ENCODE results near the gene SLC22A3.
"Not testable (repeated sequence)": the region's sequence is repeated elsewhere in the genome, so short reads cannot be mapped to it uniquely, and the experiment has no call there.

The SLC22A3 gene

GRCh38 chr6:160450849-160451248 lies 102.7 kb downstream of the SLC22A3 start:
- DNase-seq = no peak

- DNase-seq = no peak
Observed at GRCh38 chr6:160454303-160454702, 106.1 kb downstream of the SLC22A3 start.

GRCh38 chr6:160455081-160455480 lies 106.9 kb downstream of the SLC22A3 start:
- no peak for DNase-seq

- DNase-seq = peak; percentile 80
Observed at GRCh38 chr6:160455541-160456213, 107.5 kb downstream of the SLC22A3 start.

GRCh38 chr6:160456214-160456546 lies 108.0 kb downstream of the SLC22A3 start:
- DNase-seq = no peak

GRCh38 chr6:160457823-160458222 lies 109.6 kb downstream of the SLC22A3 start:
- no peak for DNase-seq

- peak; percentile 32 for DNase-seq
Observed at GRCh38 chr6:160461641-160462040, 113.5 kb downstream of the SLC22A3 start.

- no peak for DNase-seq
Observed at GRCh38 chr6:160462116-160462515, 113.9 kb downstream of the SLC22A3 start.

- peak; percentile 79 for DNase-seq
Observed at GRCh38 chr6:160462551-160463109, 114.5 kb downstream of the SLC22A3 start.

GRCh38 chr6:160464744-160465143 lies 116.6 kb downstream of the SLC22A3 start:
- DNase-seq = no peak

GRCh38 chr6:160467261-160467871 lies 119.2 kb downstream of the SLC22A3 start:
- not testable (repeated sequence) for DNase-seq

GRCh38 chr6:160469153-160469552 lies 121.0 kb downstream of the SLC22A3 start:
- DNase-seq = no peak

- not testable (repeated sequence) for DNase-seq
Observed at GRCh38 chr6:160476056-160476455, 127.9 kb downstream of the SLC22A3 start.

- not testable (repeated sequence) for DNase-seq
Observed at GRCh38 chr6:160477072-160477471, 128.9 kb downstream of the SLC22A3 start.

GRCh38 chr6:160477901-160478300 lies 129.7 kb downstream of the SLC22A3 start:
- no peak for DNase-seq

- DNase-seq = no peak
Observed at GRCh38 chr6:160487116-160487515, 138.9 kb downstream of the SLC22A3 start.

- no peak for DNase-seq
Observed at GRCh38 chr6:160489091-160489490, 140.9 kb downstream of the SLC22A3 start.

GRCh38 chr6:160494576-160494975 lies 146.4 kb downstream of the SLC22A3 start:
- DNase-seq = no peak

GRCh38 chr6:160500639-160501038 lies 152.5 kb downstream of the SLC22A3 start:
- no peak for DNase-seq
